Vagina (tissue), 2 donors: ENCODE data around the gene GPN2.

Experiments used
- CTCF ChIP-seq, 3 experiments: fragments of 450-650 bp in 2 of 3; fragments of 200-600 bp in 1 of 3; sonication (generic) in 1 of 3; IDR thresholded peaks; one replicate each; pipeline ENCODE4 v1.5.1; 2017 to 2019; ENCODE audit warnings: antibody characterized with exemption in 3 of 3, mild to moderate bottlenecking in 2 of 3, moderate library complexity in 2 of 3
- POLR2AphosphoS5 ChIP-seq, 2 donors: sonication (generic); formaldehyde crosslinking; IDR thresholded peaks; one replicate each; pipeline ENCODE4 v1.9.0; 2017; ENCODE audit warnings: antibody characterized with exemption in 2 of 2, mild to moderate bottlenecking in 2 of 2, low read depth in 1 of 2; ENCODE audit not compliant: insufficient read depth in 1 of 2

- TF ChIP-seq CTCF (IDR thresholded peaks at IDR 0.05), result no peak
- no peak for TF ChIP-seq POLR2AphosphoS5 (IDR thresholded peaks at IDR 0.05; ENCODE audit: insufficient read depth in 1 of 2, low read depth in 1 of 2)
Measured at GRCh38 chr1:26828411-26828991, 61.6 kb downstream of the GPN2 start.
